ENCODE data around the gene PARK7.
A peak's percentile ranks its signal among the peaks of the same experiment; 100 is the strongest.

PARK7 gene

DNA sequence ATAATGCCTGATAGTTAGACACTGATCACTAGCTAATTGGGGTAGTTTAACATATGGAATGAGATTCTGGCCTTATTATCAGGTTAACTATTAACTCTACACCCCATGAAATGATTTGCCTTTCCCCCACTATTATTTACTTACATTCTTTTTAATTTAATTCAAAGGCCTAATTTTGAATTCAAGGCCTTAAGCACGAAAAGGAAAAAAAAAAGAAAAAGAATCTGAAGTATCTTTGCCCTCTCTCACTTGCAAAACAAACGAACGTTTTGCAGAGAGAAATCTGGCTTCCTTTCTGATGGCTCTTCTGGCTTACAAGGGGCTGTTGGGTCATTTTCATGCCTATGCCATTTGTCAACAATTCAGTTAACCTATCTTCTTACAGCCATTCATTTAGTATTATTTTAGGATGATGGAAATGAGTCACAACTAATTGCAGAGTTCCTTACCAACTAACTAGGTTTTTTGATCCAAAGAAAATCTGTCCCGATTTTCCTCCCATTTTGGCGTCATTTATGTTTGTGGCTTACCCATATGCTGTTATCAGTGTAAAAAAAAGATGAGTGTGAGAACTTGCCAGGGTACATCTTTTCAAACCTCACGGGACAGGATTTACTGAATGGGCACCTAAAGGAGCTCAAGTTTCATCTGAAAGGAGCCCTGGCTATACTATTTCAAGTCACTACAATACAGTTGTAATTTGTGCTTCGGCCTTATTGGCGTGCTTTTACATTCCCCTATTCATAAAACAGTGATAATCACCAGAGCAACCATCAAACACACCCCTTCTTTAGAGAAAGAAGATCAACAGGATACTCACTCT is 66.4 kb downstream of the PARK7 start:
- ChIA-PET POLR2A (interaction anchor here (0.6 to 1.6 kb wide), 6 partner anchors 13 to 428 kb away, joined by 3 to 6 read pairs (median 3); no protein-coding TSS in a partner anchor), CTCF (interaction anchor here (0.6 to 13.5 kb wide), 14 partner anchors 9 to 291 kb away, joined by 3 to 188 read pairs (median 3); no protein-coding TSS in a partner anchor)
- no peak for TF ChIP-seq CTCF (IDR thresholded peaks at IDR 0.05; ENCODE audit: insufficient read depth, low read length, missing control alignments)
- peak; percentile 80 for DNase-seq (ENCODE audit: low read depth, low spot score)
- peak overlapping the region; percentile 2; the same call in 1 of the 2 replicates for H3K4me3 ChIP-seq (ENCODE audit: low read depth, low read length)

DNA sequence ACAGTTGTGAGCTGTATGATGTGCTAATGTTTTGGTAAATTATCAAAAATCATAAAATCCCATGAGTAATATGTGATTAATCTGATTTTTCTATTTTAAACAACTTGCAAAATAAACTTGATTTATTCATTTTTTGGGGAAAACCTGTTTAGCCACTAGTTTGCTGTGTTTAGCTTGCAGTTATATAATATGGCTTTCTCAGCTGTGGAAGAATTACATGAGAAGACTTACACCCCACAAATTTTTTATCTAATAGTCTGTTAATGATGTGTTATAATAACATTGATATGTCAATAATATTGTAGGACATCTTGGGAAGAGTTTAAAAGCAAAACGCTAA is 67.0 kb downstream of the PARK7 start:
- ChIA-PET POLR2A (interaction anchor here (0.8 to 1.0 kb wide), 2 partner anchors 286 to 428 kb away, joined by 3 read pairs; no protein-coding TSS in a partner anchor), CTCF (interaction anchor here (0.6 to 13.5 kb wide), 10 partner anchors 12 to 285 kb away, joined by 3 to 188 read pairs (median 4); no protein-coding TSS in a partner anchor)
- TF ChIP-seq CTCF (IDR thresholded peaks at IDR 0.05; ENCODE audit: insufficient read depth, low read length, missing control alignments) = no peak
- H3K4me3 ChIP-seq (ENCODE audit: low read depth, low read length) = no peak overlapping the region
- DNase-seq (ENCODE audit: low read depth, low spot score) = no peak

GRCh38 chr1:8031176-8031785 is 69.8 kb downstream of the PARK7 start:
- no peak overlapping the region for H3K4me3 ChIP-seq (ENCODE audit: low read depth, low read length)
- DNase-seq (ENCODE audit: low read depth, low spot score) = no peak
- POLR2A ChIA-PET = interaction anchor here (1.1 kb wide), 1 partner anchor 52 kb away, joined by 5 read pairs; no protein-coding TSS in a partner anchor
- CTCF ChIA-PET = interaction anchor here (0.6 to 13.5 kb wide), 42 partner anchors 9 to 318 kb away, joined by 3 to 188 read pairs (median 4); partner anchors contain the start of gene TNFRSF9
- peak; percentile 14 for TF ChIP-seq CTCF (IDR thresholded peaks at IDR 0.05; ENCODE audit: insufficient read depth, low read length, missing control alignments)

GRCh38 chr1:8032366-8032910 is 70.9 kb downstream of the PARK7 start:
- CTCF ChIA-PET = interaction anchor here (0.7 to 13.5 kb wide), 24 partner anchors 8 to 320 kb away, joined by 3 to 188 read pairs (median 4); no protein-coding TSS in a partner anchor
- no peak overlapping the region for H3K4me3 ChIP-seq (ENCODE audit: low read depth, low read length)
- peak; percentile 51 for DNase-seq (ENCODE audit: low read depth, low spot score)
- POLR2A ChIA-PET = interaction anchor here (0.8 to 1.1 kb wide), 5 partner anchors 8 to 110 kb away, joined by 3 to 5 read pairs (median 4); no protein-coding TSS in a partner anchor
- TF ChIP-seq CTCF (IDR thresholded peaks at IDR 0.05; ENCODE audit: insufficient read depth, low read length, missing control alignments) = no peak

DNA sequence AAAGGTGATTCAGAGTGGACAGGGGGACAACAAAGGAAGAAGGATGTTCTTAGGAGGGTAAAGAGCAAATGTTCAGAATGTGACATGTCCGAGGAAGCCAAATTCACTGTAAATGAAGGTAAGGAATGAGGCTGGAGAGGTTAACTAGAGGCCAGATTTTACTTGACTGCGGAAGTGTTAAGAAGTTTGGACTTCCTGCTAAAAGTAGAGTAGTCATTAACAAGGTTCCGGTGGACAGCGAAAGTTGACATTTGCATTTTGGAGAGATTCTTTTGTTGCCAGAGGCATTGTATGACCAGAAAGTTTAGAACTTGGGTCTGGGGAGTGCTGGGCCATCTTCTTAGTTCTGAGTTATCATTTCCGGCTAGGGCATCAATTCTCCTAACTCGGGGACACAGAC is 71.8 kb downstream of the PARK7 start:
- POLR2A ChIA-PET = interaction anchor here (0.8 kb wide), 1 partner anchor 18 kb away, joined by 3 read pairs; no protein-coding TSS in a partner anchor
- CTCF ChIA-PET = interaction anchor here (0.9 to 13.5 kb wide), 7 partner anchors 17 to 280 kb away, joined by 3 to 188 read pairs (median 7); no protein-coding TSS in a partner anchor
- DNase-seq (ENCODE audit: low read depth, low spot score) = no peak
- H3K4me3 ChIP-seq (ENCODE audit: low read depth, low read length) = no peak overlapping the region
- no peak for TF ChIP-seq CTCF (IDR thresholded peaks at IDR 0.05; ENCODE audit: insufficient read depth, low read length, missing control alignments)

All from AG04449 (cell line).